H9 (cell line): Measurements from ENCODE around the gene RDH13. TPM values are rescaled to one million over a fixed set of nuclear protein-coding genes. Genes with fewer than 3 reads are reported as not detected.

Source experiments
- DNase-seq: peaks from one replicate; pipeline ENCODE4 v3.0.0-alpha.2; 2017
- H2AFZ ChIP-seq: one replicate; pipeline ENCODE4 v1.6.1; 2013; ENCODE audit warnings: mild to moderate bottlenecking, low read length, control low read depth, moderate library complexity
- H2AK5ac ChIP-seq: 2 replicates; pipeline ENCODE4 v1.6.1; 2013; ENCODE audit warnings: low read length, control low read depth, mixed read lengths; ENCODE audit not compliant: insufficient read length
- H2BK120ac ChIP-seq: one replicate; pipeline ENCODE4 v1.6.1; 2013; ENCODE audit warnings: low read depth, mild to moderate bottlenecking, low read length, control low read depth, inconsistent platforms; ENCODE audit not compliant: poor library complexity, severe bottlenecking
- H2BK12ac ChIP-seq: 2 replicates; pipeline ENCODE4 v1.6.1; 2013; ENCODE audit warnings: low read length, control low read depth, mixed read lengths, low read depth; ENCODE audit not compliant: insufficient read length
- H2BK15ac ChIP-seq: 2 replicates; pipeline ENCODE4 v1.6.1; 2013; ENCODE audit warnings: low read depth, low read length, control low read depth
- H2BK20ac ChIP-seq: one replicate; pipeline ENCODE4 v1.6.1; 2013; ENCODE audit warnings: low read depth, mild to moderate bottlenecking, low read length, control low read depth, inconsistent platforms; ENCODE audit not compliant: poor library complexity, severe bottlenecking
- H2BK5ac ChIP-seq: 2 replicates; pipeline ENCODE4 v1.6.1; 2013; ENCODE audit warnings: low read length, control low read depth, mixed read lengths; ENCODE audit not compliant: insufficient read length
- H3K14ac ChIP-seq: 2 replicates; pipeline ENCODE4 v1.6.1; 2013; ENCODE audit warnings: low read length, control low read depth; ENCODE audit not compliant: insufficient read depth
- H3K18ac ChIP-seq: 2 replicates; pipeline ENCODE4 v1.6.1; 2013; ENCODE audit warnings: low read depth, mild to moderate bottlenecking, mixed read lengths, low read length, control low read depth; ENCODE audit not compliant: insufficient read length
- H3K23ac ChIP-seq: 2 replicates; pipeline ENCODE4 v1.6.1; 2013; ENCODE audit warnings: low read length, control low read depth, mixed read lengths, low read depth; ENCODE audit not compliant: insufficient read length
- H3K23me2 ChIP-seq: 2 replicates; pipeline ENCODE4 v1.6.1; 2013; ENCODE audit warnings: low read depth, mild to moderate bottlenecking, mixed read lengths, low read length, control low read depth; ENCODE audit not compliant: insufficient read length, poor library complexity, severe bottlenecking
- H3K27ac ChIP-seq: 2 replicates; pipeline ENCODE4 v1.5.1; 2013; ENCODE audit warnings: low read length, control low read depth, mixed read lengths, low read depth; ENCODE audit not compliant: insufficient read length
- H3K27me3 ChIP-seq: 2 replicates; pipeline ENCODE4 v1.6.1; 2013; ENCODE audit warnings: low read length, control low read depth, inconsistent platforms; ENCODE audit not compliant: insufficient read depth
- H3K4ac ChIP-seq: 2 replicates; pipeline ENCODE4 v1.6.1; 2013; ENCODE audit warnings: low read depth, mild to moderate bottlenecking, control low read depth, inconsistent platforms, low read length, moderate library complexity
- H3K4me1 ChIP-seq: 2 replicates; pipeline ENCODE4 v1.6.1; 2013; ENCODE audit warnings: low read length, control low read depth, inconsistent platforms; ENCODE audit not compliant: insufficient read depth
- H3K4me2 ChIP-seq: 2 replicates; pipeline ENCODE4 v1.6.1; 2013; ENCODE audit warnings: low read length, control low read depth, mixed read lengths; ENCODE audit not compliant: insufficient read length, insufficient read depth
- H3K56ac ChIP-seq: 2 replicates; pipeline ENCODE4 v1.6.1; 2013; ENCODE audit warnings: low read depth, mild to moderate bottlenecking, mixed read lengths, low read length, control low read depth; ENCODE audit not compliant: insufficient read length
- H3K79me1 ChIP-seq: 2 replicates; pipeline ENCODE4 v1.6.1; 2013; ENCODE audit warnings: low read depth, mild to moderate bottlenecking, moderate library complexity, low read length, control low read depth, inconsistent platforms; ENCODE audit not compliant: insufficient read depth, poor library complexity, severe bottlenecking
- H3K79me2 ChIP-seq: 2 replicates; pipeline ENCODE4 v1.6.1; 2013; ENCODE audit warnings: low read length, control low read depth, inconsistent platforms; ENCODE audit not compliant: insufficient read depth
- H3K9ac ChIP-seq: 2 replicates; pipeline ENCODE4 v1.6.1; 2013; ENCODE audit warnings: low read length, control low read depth, mixed read lengths; ENCODE audit not compliant: insufficient read length; ENCODE audit errors: extremely low read depth
- H3K9me3 ChIP-seq: one replicate; pipeline ENCODE4 v1.6.1; 2013; ENCODE audit warnings: low read depth, low read length, inconsistent platforms; ENCODE audit not compliant: control insufficient read depth
- H3T11ph ChIP-seq: one replicate; pipeline ENCODE4 v1.6.1; 2013; ENCODE audit warnings: mild to moderate bottlenecking, low read length, control low read depth, inconsistent platforms
- H4K20me1 ChIP-seq: one replicate; pipeline ENCODE4 v1.6.1; 2013; ENCODE audit not compliant: control insufficient read depth, insufficient read length, insufficient read depth
- H4K5ac ChIP-seq: 2 replicates; pipeline ENCODE4 v1.6.1; 2013; ENCODE audit warnings: low read depth, mild to moderate bottlenecking, mixed read lengths, low read length, control low read depth; ENCODE audit not compliant: insufficient read length
- H4K8ac ChIP-seq: replicated peaks from 2 replicates; pipeline ENCODE4 v1.6.1; 2013; ENCODE audit warnings: low read length, control low read depth, mixed read lengths, low read depth; ENCODE audit not compliant: insufficient read length
- H4K91ac ChIP-seq: 2 replicates; pipeline ENCODE4 v1.6.1; 2013; ENCODE audit warnings: low read depth, mild to moderate bottlenecking, moderate library complexity, mixed read lengths, low read length, control low read depth; ENCODE audit not compliant: insufficient read length
- H3K27ac Mint-ChIP-seq, 3 experiments: 2 replicates in 2 of 3; 3 replicates in 1 of 3; pipeline ENCODE4 v1.8.0; 2020 to 2021; ENCODE audit warnings: mixed read lengths in 3 of 3, mild to moderate bottlenecking in 1 of 3, moderate library complexity in 1 of 3
- H3K27me3 Mint-ChIP-seq: 2 replicates; pipeline ENCODE4 v1.8.0; 2021; ENCODE audit warnings: low read depth, mild to moderate bottlenecking, moderate library complexity, mixed read lengths
- H3K36me3 Mint-ChIP-seq, 3 experiments: 2 replicates in 2 of 3; 3 replicates in 1 of 3; pipeline ENCODE4 v1.8.0; 2020 to 2021; ENCODE audit warnings: low read depth in 3 of 3, mixed read lengths in 3 of 3; ENCODE audit not compliant: insufficient read depth in 1 of 3
- H3K4me1 Mint-ChIP-seq, 2 experiments: 2 replicates each; pipeline ENCODE4 v1.8.0; 2020; ENCODE audit warnings: mixed read lengths in 2 of 2
- H3K4me3 Mint-ChIP-seq, 2 experiments: 2 replicates in 1 of 2; 3 replicates in 1 of 2; pipeline ENCODE4 v1.8.0; 2020 to 2021; ENCODE audit warnings: mild to moderate bottlenecking in 2 of 2, mixed read lengths in 2 of 2, moderate library complexity in 1 of 2
- H3K9me3 Mint-ChIP-seq, 2 experiments: 2 replicates in 1 of 2; 3 replicates in 1 of 2; pipeline ENCODE4 v1.8.0; 2020; ENCODE audit warnings: mild to moderate bottlenecking in 2 of 2, mixed read lengths in 2 of 2, moderate library complexity in 1 of 2
- CTCF ChIP-seq: fragments of 200-600 bp; sonication (generic); conservative IDR thresholded peaks from 3 replicates; pipeline ENCODE4 v1.8.0; 2021; ENCODE audit warnings: antibody characterized with exemption, mild to moderate bottlenecking
- WGBS: extraction: QIAGEN DNeasy Blood & Tissue Kit; methylation state at CpG from one replicate; pipeline ENCODE4 v1.1.7; 2013; ENCODE audit warnings: missing lambda C conversion rate, low lambda C conversion rate, mixed read lengths; ENCODE audit not compliant: insufficient read length; ENCODE audit errors: extremely low coverage; 5-methylcytosine and 5-hydroxymethylcytosine counted together
- total RNA-seq: library from RNA; stranded (reverse); gene quantifications from 2 replicates; pipeline ENCODE4 v1.2.1, GENCODE V29; 2021

Gene RDH13
- total RNA-seq, 1 experiment from 2014 or later: 21.5 TPM

- Histone ChIP-seq H3T11ph (no peak overlapping the region), H3K4me2 (no peak overlapping the region), H4K8ac (no peak overlapping the region), H3K23me2 (peaks cover 3% of the 10 kb centered on the region), H2AK5ac (no peak overlapping the region), H2AFZ (no peak overlapping the region), H3K9ac (no peak overlapping the region), H3K18ac (no peak overlapping the region), H3K79me1 (peaks cover 6% of the 10 kb centered on the region), H3K4me1 (no peaks in the 10 kb centered on the region), H4K20me1 (peaks cover 4% of the 10 kb centered on the region), H2BK5ac (no peak overlapping the region), H3K56ac (no peak overlapping the region), H3K27ac (no peak overlapping the region), H2BK20ac (no peak overlapping the region), H3K4ac (no peak overlapping the region), H4K91ac (no peak overlapping the region), H4K5ac (no peak overlapping the region), H3K27me3 (no peaks in the 10 kb centered on the region), H3K79me2 (peaks cover 23% of the 10 kb centered on the region), H3K23ac (no peak overlapping the region), H3K9me3 (no peaks in the 10 kb centered on the region), H3K14ac (no peak overlapping the region), H2BK15ac (no peak overlapping the region), H2BK120ac (no peak overlapping the region), H2BK12ac (no peak overlapping the region)
- Mint-ChIP-seq H3K4me3 (no peak overlapping the region), H3K36me3 (peaks cover 0 to 46% (median 7%) of the 10 kb centered on the region in 3 experiments; a peak in 6 of 7 replicates), H3K4me1 (peaks cover 9 to 49% of the 10 kb centered on the region in 2 experiments), H3K27ac (peak overlapping the region in 1 of 3 experiments; percentile 32; a peak in 1 of 7 replicates), H3K27me3 (no peaks in the 10 kb centered on the region; the same call in 1 of the 2 replicates), H3K9me3 (peaks cover 0 to 80% of the 10 kb centered on the region in 2 experiments; a peak in 2 of 5 replicates)
- no CpG with 5 or more reads among the region's 5 CpGs for WGBS
- no peak for DNase-seq
- TF ChIP-seq CTCF: no peak
Observed at GRCh38 chr19:55013596-55013995, 49.4 kb downstream of the RDH13 start.
